ENCODE data around the gene TRIM17. TPM values are rescaled to one million over a fixed set of nuclear protein-coding genes. Genes with fewer than 3 reads are reported as not detected.

TRIM17 gene
- total RNA-seq, 1 donor from 2014 or later = 1.2 TPM

DNA sequence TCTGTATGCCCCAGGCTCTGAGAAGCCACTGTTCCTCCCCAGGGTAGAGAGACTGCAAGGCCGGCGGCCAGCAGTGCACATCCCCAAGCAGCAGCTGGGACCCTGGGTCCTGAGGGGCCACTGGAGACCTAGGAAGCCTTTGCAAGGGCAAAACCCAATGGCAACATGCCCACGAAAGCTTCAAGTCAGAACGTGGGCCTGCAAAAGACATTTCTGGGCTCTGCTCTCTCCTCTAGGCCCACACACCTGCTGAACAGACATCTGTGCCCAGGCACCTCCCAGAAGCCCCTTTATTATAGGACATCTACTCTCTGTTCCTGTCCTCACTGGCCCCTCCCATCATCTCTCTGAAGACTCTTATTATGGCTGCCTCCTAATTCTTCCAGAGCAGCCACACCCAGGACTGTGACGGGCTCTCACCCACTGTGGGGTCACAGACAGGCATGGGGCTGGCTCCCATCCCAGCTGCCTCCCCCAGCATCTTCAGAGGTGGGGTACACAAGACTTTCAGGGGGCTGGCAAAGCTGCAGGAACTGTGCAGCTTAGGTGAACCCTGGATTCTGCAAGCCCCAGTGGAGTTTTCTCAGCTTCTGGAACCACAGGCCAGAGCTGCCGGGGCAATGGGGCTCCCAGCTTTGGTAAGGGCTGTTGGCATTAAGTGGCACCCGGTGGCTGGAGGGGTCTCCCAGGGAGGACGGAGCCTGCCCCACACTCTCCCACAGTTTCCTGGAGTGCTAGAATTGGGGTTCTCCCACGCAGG is 22.7 kb downstream of the TRIM17 start:
- H3K27ac ChIP-seq = peak overlapping the region; percentile 73
- H3K4me3 ChIP-seq = no peak overlapping the region
- no peaks in the 10 kb centered on the region for H3K27me3 ChIP-seq
- peaks cover 0 to 29% of the 10 kb centered on the region in 2 donors for H3K36me3 ChIP-seq
- TF ChIP-seq POLR2A (IDR thresholded peaks at IDR 0.05) (no peak), POLR2AphosphoS5 (IDR thresholded peaks at IDR 0.05; ENCODE audit: insufficient read depth in 1 of 2, low read depth in 1 of 2) (no peak)
- TF ChIP-seq, protein P1, sequence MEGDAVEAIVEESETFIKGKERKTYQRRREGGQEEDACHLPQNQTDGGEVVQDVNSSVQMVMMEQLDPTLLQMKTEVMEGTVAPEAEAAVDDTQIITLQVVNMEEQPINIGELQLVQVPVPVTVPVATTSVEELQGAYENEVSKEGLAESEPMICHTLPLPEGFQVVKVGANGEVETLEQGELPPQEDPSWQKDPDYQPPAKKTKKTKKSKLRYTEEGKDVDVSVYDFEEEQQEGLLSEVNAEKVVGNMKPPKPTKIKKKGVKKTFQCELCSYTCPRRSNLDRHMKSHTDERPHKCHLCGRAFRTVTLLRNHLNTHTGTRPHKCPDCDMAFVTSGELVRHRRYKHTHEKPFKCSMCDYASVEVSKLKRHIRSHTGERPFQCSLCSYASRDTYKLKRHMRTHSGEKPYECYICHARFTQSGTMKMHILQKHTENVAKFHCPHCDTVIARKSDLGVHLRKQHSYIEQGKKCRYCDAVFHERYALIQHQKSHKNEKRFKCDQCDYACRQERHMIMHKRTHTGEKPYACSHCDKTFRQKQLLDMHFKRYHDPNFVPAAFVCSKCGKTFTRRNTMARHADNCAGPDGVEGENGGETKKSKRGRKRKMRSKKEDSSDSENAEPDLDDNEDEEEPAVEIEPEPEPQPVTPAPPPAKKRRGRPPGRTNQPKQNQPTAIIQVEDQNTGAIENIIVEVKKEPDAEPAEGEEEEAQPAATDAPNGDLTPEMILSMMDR (IDR thresholded peaks at IDR 0.05) = no peak
- intact Hi-C loops (cut with DNase I) = no loop called here
- DNase-seq (ENCODE audit: extremely low spot score in 2 of 2) = no peak
- no peaks in the 10 kb centered on the region for H3K9me3 ChIP-seq
- peaks cover 17% of the 10 kb centered on the region for H3K4me1 ChIP-seq

DNA sequence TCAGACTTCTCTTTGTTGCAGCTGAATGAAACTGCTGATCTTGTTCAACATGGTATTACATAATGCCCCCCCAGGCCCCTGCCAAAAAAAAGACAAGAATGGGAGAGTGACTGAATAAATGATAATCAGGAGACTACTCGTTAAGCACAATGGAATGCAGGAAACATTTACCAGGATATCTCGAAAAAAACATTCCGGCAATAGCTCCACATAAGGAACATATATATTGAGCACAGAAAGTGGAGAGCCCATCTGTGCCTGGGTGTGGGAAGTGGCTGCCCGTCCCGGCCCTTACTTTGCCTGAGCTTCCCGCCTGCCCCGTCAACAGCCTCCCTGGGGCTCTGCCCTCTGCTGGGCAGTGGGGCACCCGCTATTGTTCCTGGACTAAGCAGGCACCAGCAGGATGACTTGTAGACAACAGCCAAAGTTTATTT is 23.4 kb downstream of the TRIM17 start:
- Histone ChIP-seq H3K4me3 (no peak overlapping the region), H3K9me3 (no peaks in the 10 kb centered on the region), H3K27me3 (no peaks in the 10 kb centered on the region), H3K27ac (peak overlapping the region; percentile 73), H3K4me1 (peaks cover 17% of the 10 kb centered on the region), H3K36me3 (peaks cover 0 to 29% of the 10 kb centered on the region in 2 donors)
- intact Hi-C loops (cut with DNase I) = no loop called here
- TF ChIP-seq POLR2A (IDR thresholded peaks at IDR 0.05) = no peak
- TF ChIP-seq POLR2AphosphoS5 (IDR thresholded peaks at IDR 0.05; ENCODE audit: insufficient read depth in 1 of 2, low read depth in 1 of 2) = no peak
- TF ChIP-seq, protein P1 (IDR thresholded peaks at IDR 0.05) = peak in 2 of 3 experiments; percentile 21 to 29
- DNase-seq (ENCODE audit: extremely low spot score in 2 of 2) = no peak

DNA sequence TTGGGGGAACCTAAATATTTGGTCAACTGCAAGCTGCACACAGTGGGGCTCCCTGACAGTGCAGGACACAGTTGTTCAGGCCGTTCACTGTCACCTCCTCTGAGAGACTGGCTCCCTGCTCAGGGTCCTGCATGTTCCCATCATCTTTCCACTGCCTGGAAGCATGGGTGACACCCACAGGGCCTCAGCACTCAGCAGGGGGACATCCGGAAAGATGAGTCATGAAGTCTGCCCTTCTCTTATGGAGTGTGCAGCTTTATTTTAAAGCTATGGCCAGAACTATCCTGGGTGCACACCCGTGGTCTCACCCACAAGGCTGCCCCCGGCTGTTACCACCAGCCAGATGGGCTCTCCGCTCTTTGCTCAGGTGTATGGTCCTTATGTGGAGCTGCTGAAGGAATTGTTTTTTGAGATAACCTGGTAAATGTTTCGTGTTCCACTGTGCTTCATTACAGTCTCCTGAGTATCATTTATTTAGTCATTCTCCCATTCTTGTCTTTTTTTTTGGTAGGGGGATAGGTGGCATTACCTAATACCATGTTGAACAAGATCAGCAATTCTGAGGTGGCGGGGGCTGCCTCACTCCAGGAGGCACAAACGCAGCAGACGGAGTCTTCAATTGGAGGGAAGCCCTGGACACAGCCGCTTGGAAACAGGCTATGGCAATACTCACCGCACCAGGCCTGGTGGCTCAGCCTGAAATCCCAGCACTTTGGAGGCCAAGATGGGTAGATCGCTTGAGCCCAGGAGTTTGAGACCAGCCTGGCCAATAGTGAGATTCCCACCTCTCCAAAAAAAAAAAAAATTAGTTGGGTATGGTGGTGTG is 24.3 kb downstream of the TRIM17 start:
- Histone ChIP-seq H3K27me3 (no peaks in the 10 kb centered on the region), H3K4me3 (no peak overlapping the region), H3K36me3 (peaks cover 0 to 29% of the 10 kb centered on the region in 2 donors), H3K27ac (peak overlapping the region; percentile 73), H3K4me1 (peaks cover 17% of the 10 kb centered on the region), H3K9me3 (no peaks in the 10 kb centered on the region)
- TF ChIP-seq POLR2A (IDR thresholded peaks at IDR 0.05) (no peak), POLR2AphosphoS5 (IDR thresholded peaks at IDR 0.05; ENCODE audit: insufficient read depth in 1 of 2, low read depth in 1 of 2) (no peak)
- TF ChIP-seq, protein P1 (IDR thresholded peaks at IDR 0.05) = no peak
- intact Hi-C loops (cut with DNase I) = no loop called here
- no peak for DNase-seq (ENCODE audit: extremely low spot score in 2 of 2)

DNA sequence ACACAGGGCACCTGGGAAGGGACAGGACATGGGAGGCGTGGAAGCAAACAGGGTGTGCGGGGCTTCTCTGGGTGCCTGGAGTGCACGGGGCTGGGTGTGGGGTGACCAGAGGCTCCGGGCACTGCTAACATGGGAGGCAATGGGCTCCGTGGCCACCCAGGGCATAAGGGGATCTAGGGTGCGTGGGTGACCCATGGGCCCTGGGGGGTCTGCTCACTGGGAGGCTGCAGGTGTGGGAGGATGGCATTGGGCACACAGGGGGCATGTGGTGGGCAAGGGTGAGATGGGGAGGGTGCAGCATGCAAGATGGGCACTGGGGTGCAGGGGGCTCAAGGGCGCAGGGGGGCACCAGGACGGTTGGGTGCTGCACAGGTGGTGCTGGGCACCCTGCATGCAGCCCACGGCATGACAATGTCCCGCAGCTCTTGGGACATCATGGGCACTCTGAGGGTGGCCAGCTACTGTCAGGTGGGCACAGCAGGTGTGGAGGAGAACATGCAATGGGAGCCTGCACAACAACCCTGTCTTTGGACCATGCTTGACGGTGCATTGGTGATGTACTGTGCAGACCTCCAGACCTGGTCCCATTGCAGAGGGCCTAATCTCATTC is 25.1 kb downstream of the TRIM17 start:
- intact Hi-C loops (cut with DNase I) = no loop called here
- no peak for TF ChIP-seq POLR2A (IDR thresholded peaks at IDR 0.05)
- TF ChIP-seq, protein P1 (IDR thresholded peaks at IDR 0.05) = no peak
- no peak for TF ChIP-seq POLR2AphosphoS5 (IDR thresholded peaks at IDR 0.05; ENCODE audit: insufficient read depth in 1 of 2, low read depth in 1 of 2)
- H3K9me3 ChIP-seq = no peaks in the 10 kb centered on the region
- DNase-seq (ENCODE audit: extremely low spot score in 2 of 2) = no peak
- peaks cover 0 to 23% of the 10 kb centered on the region in 2 donors for H3K36me3 ChIP-seq
- no peak overlapping the region for H3K4me3 ChIP-seq
- no peaks in the 10 kb centered on the region for H3K27me3 ChIP-seq
- no peak overlapping the region for H3K27ac ChIP-seq
- peaks cover 17% of the 10 kb centered on the region for H3K4me1 ChIP-seq

Measured in vagina (tissue), 2 donors.